GM12801 (cell line): ENCODE data around the gene MARCO.

ENCODE experiments used
- CTCF ChIP-seq: IDR thresholded peaks from one replicate; pipeline ENCODE4 v1.5.1; 2011; ENCODE audit warnings: control low read depth; ENCODE audit not compliant: insufficient read length; ENCODE audit errors: extremely low read depth

MARCO gene

DNA sequence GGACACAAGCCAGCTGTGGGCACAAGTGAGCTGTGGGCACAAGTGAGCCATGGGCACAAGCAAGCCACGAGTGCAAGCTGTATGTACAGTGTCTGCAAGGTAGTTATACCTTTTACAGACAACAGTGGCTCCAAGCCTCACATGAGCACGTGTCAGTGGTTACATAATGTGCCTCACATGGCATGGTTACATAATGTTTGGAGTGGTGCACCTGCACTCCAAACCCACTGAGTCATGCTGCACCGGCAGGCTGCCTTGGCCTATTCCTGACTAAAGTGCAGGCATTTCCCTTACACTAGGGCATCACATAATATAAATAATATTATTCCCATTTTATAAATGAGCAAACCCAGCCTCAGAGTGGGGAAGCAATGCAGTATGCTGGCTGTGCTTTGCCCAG lies 62.6 kb downstream of the MARCO start:
- no peak for TF ChIP-seq CTCF

DNA sequence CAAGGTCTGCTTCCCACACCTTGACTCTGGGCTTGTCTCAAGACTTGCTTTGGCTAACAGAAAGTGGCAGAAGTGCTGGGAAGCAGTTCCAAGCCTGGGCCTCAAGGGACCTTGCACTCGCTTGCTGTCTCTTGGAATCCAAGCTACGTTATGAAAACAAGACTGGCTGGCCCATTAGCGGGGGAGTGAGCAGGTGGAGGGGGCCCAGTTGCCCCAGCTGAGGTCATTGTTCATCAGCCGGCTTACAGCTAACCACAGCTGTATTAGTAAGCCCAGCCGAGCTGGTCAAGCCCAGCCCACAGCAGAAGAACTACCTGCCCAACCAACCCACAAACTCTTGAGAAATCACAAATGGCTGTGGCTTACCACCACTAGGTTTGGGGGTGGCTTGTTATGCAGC lies 63.1 kb downstream of the MARCO start:
- TF ChIP-seq CTCF, result no peak

- no peak for TF ChIP-seq CTCF
Observed at GRCh38 chr2:119005555-119005954, 63.6 kb downstream of the MARCO start.

- TF ChIP-seq CTCF, result no peak
Observed at GRCh38 chr2:119006441-119006840, 64.4 kb downstream of the MARCO start.

GRCh38 chr2:119008108-119008507 lies 66.1 kb downstream of the MARCO start:
- TF ChIP-seq CTCF, result no peak

- TF ChIP-seq CTCF, result no peak
Observed at GRCh38 chr2:119009110-119009509, 67.1 kb downstream of the MARCO start.

DNA sequence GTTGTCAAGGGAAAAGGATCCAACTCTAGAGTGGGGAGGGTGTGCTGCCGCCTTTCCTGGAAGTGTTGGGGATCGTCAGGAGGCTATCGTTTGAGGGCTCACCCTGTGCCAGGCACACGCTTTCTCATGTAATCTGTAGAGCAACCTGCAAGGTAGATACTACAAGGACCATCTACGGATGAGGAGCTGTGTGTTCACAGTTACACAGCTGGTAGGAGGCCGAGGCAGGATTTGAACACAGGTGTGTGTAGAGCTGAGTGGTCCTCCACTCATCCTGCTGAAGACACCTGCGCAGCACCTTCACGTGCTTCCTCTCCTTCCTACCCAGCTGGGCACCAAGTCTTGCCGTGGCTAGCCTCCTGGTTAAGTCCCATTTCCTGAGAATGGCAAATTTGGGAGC lies 68.3 kb downstream of the MARCO start:
- TF ChIP-seq CTCF, result no peak
